Spinal cord (tissue), 10 donors: Measurements from ENCODE around the gene KCNG4. TPM values are rescaled to one million over a fixed set of nuclear protein-coding genes. Genes with fewer than 3 reads are reported as not detected.

Experiments
- DNase-seq, 6 donors: peaks; one replicate each; pipeline versions ENCODE4 v3.0.0 to v3.0.0-alpha.2; 2013 to 2015; ENCODE audit warnings: low spot score in 6 of 6, low read depth in 4 of 6
- H3K27ac ChIP-seq: one replicate; pipeline ENCODE4 v1.5.1; 2013; ENCODE audit warnings: low read depth, low read length, control low read depth
- H3K27me3 ChIP-seq: one replicate; pipeline ENCODE4 v1.6.1; 2013; ENCODE audit warnings: low read length; ENCODE audit not compliant: control insufficient read depth, insufficient read depth
- H3K36me3 ChIP-seq: one replicate; pipeline ENCODE4 v1.6.1; 2013; ENCODE audit warnings: low read length; ENCODE audit not compliant: control insufficient read depth, insufficient read depth
- H3K4me1 ChIP-seq: one replicate; pipeline ENCODE4 v1.6.1; 2013; ENCODE audit warnings: low read length; ENCODE audit not compliant: control insufficient read depth, insufficient read depth
- H3K4me3 ChIP-seq: one replicate; pipeline ENCODE4 v1.5.1; 2013; ENCODE audit warnings: low read depth, low read length, control low read depth
- H3K9me3 ChIP-seq: one replicate; pipeline ENCODE4 v1.6.1; 2013; ENCODE audit warnings: low read length; ENCODE audit not compliant: control insufficient read depth, insufficient read depth
- WGBS: methylation state at CpG from one replicate; pipeline ENCODE4 v1.1.5; 2013; ENCODE audit warnings: missing lambda C conversion rate; ENCODE audit not compliant: insufficient coverage; 5-methylcytosine and 5-hydroxymethylcytosine counted together
- polyA plus RNA-seq, 2 donors: library from polyadenylated mRNA; unstranded; fragments of 120-200 nt; gene quantifications; one replicate each; pipeline ENCODE4 v1.2.1, GENCODE V29; 2013; ENCODE audit not compliant: insufficient read length in 2 of 2
- total RNA-seq, 2 donors: library from RNA; depleted of rRNA in 1 of 2; stranded (reverse); fragments of 120-200 nt in 1 of 2; fragments of >200 nt in 1 of 2; gene quantifications; one replicate each; pipeline versions ENCODE4 v1.2.3 to v1.2.4, GENCODE V29; 2013 to 2014
- donor health status: healthy.

Gene KCNG4
- total and polyA plus RNA-seq, 4 donors = 0.06 to 0.44 (median 0.31) TPM

GRCh38 chr16:84268291-84269040 is 28.7 kb upstream of the KCNG4 start:
- H3K27me3 ChIP-seq = no peaks in the 10 kb centered on the region
- no peaks in the 10 kb centered on the region for H3K36me3 ChIP-seq
- no peaks in the 10 kb centered on the region for H3K9me3 ChIP-seq
- no peak overlapping the region for H3K4me3 ChIP-seq
- H3K4me1 ChIP-seq = peaks cover 7% of the 10 kb centered on the region
- no peak overlapping the region for H3K27ac ChIP-seq
- peak in 2 of 6 donors; percentile 51 to 96 for DNase-seq
- WGBS = 32% methylated on average over 7 of the region's 18 CpGs

GRCh38 chr16:84267380-84267779 is 27.6 kb upstream of the KCNG4 start:
- 79% methylated on average over 4 of the region's 4 CpGs for WGBS
- DNase-seq = no peak
- Histone ChIP-seq H3K27ac (no peak overlapping the region), H3K9me3 (no peaks in the 10 kb centered on the region), H3K27me3 (no peaks in the 10 kb centered on the region), H3K4me1 (peaks cover 7% of the 10 kb centered on the region), H3K4me3 (no peak overlapping the region), H3K36me3 (no peaks in the 10 kb centered on the region)

GRCh38 chr16:84266451-84266850 is 26.6 kb upstream of the KCNG4 start:
- peak in 3 of 6 donors; percentile 59 to 95 (median 71) for DNase-seq
- 33% methylated on average over 4 of the region's 4 CpGs for WGBS
- H3K9me3 ChIP-seq = no peaks in the 10 kb centered on the region
- peaks cover 7% of the 10 kb centered on the region for H3K4me1 ChIP-seq
- no peak overlapping the region for H3K4me3 ChIP-seq
- H3K27ac ChIP-seq = no peak overlapping the region
- no peaks in the 10 kb centered on the region for H3K27me3 ChIP-seq
- H3K36me3 ChIP-seq = no peaks in the 10 kb centered on the region

- H3K9me3 ChIP-seq = no peaks in the 10 kb centered on the region
- no peak overlapping the region for H3K27ac ChIP-seq
- no peak overlapping the region for H3K4me3 ChIP-seq
- peaks cover 8% of the 10 kb centered on the region for H3K4me1 ChIP-seq
- no peaks in the 10 kb centered on the region for H3K27me3 ChIP-seq
- DNase-seq = no peak
- WGBS = 100% methylated on average over 1 of the region's 3 CpGs
- no peaks in the 10 kb centered on the region for H3K36me3 ChIP-seq
These were observed 23.1 kb upstream of the KCNG4 start for GRCh38 chr16:84262939-84263338.

GRCh38 chr16:84262031-84262430 is 22.2 kb upstream of the KCNG4 start:
- 57% methylated on average over 3 of the region's 4 CpGs for WGBS
- no peaks in the 10 kb centered on the region for H3K36me3 ChIP-seq
- H3K9me3 ChIP-seq = no peaks in the 10 kb centered on the region
- DNase-seq = peak in 1 of 6 donors; percentile 93
- peaks cover 8% of the 10 kb centered on the region for H3K4me1 ChIP-seq
- no peak overlapping the region for H3K27ac ChIP-seq
- no peaks in the 10 kb centered on the region for H3K27me3 ChIP-seq
- no peak overlapping the region for H3K4me3 ChIP-seq

GRCh38 chr16:84260766-84261554 is 21.1 kb upstream of the KCNG4 start:
- no peaks in the 10 kb centered on the region for H3K36me3 ChIP-seq
- WGBS = 75% methylated on average over 20 of the region's 23 CpGs
- peaks cover 4% of the 10 kb centered on the region for H3K4me1 ChIP-seq
- peak in 1 of 6 donors; percentile 36 for DNase-seq
- no peak overlapping the region for H3K4me3 ChIP-seq
- H3K27ac ChIP-seq = no peak overlapping the region
- H3K9me3 ChIP-seq = no peaks in the 10 kb centered on the region
- H3K27me3 ChIP-seq = no peaks in the 10 kb centered on the region

GRCh38 chr16:84259691-84260090 is 19.9 kb upstream of the KCNG4 start:
- Histone ChIP-seq H3K9me3 (peaks cover 3% of the 10 kb centered on the region), H3K27me3 (no peaks in the 10 kb centered on the region), H3K4me1 (peaks cover 4% of the 10 kb centered on the region), H3K36me3 (no peaks in the 10 kb centered on the region), H3K27ac (no peak overlapping the region), H3K4me3 (no peak overlapping the region)
- WGBS = no CpG with 5 or more reads among the region's 3 CpGs
- DNase-seq = no peak

GRCh38 chr16:84258266-84258665 is 18.5 kb upstream of the KCNG4 start:
- peaks cover 4% of the 10 kb centered on the region for H3K4me1 ChIP-seq
- H3K9me3 ChIP-seq = peaks cover 3% of the 10 kb centered on the region
- no peaks in the 10 kb centered on the region for H3K27me3 ChIP-seq
- WGBS = 86% methylated on average over 9 of the region's 11 CpGs
- H3K4me3 ChIP-seq = no peak overlapping the region
- no peak overlapping the region for H3K27ac ChIP-seq
- DNase-seq = no peak
- no peaks in the 10 kb centered on the region for H3K36me3 ChIP-seq

GRCh38 chr16:84255050-84255810 is 15.4 kb upstream of the KCNG4 start:
- no peak overlapping the region for H3K27ac ChIP-seq
- no peak for DNase-seq
- no peaks in the 10 kb centered on the region for H3K36me3 ChIP-seq
- no peak overlapping the region for H3K4me3 ChIP-seq
- no peaks in the 10 kb centered on the region for H3K4me1 ChIP-seq
- H3K9me3 ChIP-seq = peaks cover 3% of the 10 kb centered on the region
- WGBS = 100% methylated on average over 3 of the region's 4 CpGs
- no peaks in the 10 kb centered on the region for H3K27me3 ChIP-seq
